GM18511 (cell line): ENCODE data around the gene FOXF2.
A peak's percentile ranks its signal among the peaks of the same experiment; 100 is the strongest.

ENCODE experiments used
- ATAC-seq: cut with Tn5 transposase; IDR thresholded peaks from one replicate; pipeline ENCODE4 v1.9.1; 2021; ENCODE audit warnings: mild to moderate bottlenecking, moderate library complexity; ENCODE audit not compliant: unreplicated experiment

Gene FOXF2

GRCh38 chr6:1390133-1390945, 963 bp downstream of the FOXF2 start:
- ATAC-seq, result no peak

GRCh38 chr6:1390946-1391799, 1.8 kb downstream of the FOXF2 start:
- no peak for ATAC-seq

GRCh38 chr6:1391800-1392309, 2.5 kb downstream of the FOXF2 start:
- ATAC-seq, result no peak

DNA sequence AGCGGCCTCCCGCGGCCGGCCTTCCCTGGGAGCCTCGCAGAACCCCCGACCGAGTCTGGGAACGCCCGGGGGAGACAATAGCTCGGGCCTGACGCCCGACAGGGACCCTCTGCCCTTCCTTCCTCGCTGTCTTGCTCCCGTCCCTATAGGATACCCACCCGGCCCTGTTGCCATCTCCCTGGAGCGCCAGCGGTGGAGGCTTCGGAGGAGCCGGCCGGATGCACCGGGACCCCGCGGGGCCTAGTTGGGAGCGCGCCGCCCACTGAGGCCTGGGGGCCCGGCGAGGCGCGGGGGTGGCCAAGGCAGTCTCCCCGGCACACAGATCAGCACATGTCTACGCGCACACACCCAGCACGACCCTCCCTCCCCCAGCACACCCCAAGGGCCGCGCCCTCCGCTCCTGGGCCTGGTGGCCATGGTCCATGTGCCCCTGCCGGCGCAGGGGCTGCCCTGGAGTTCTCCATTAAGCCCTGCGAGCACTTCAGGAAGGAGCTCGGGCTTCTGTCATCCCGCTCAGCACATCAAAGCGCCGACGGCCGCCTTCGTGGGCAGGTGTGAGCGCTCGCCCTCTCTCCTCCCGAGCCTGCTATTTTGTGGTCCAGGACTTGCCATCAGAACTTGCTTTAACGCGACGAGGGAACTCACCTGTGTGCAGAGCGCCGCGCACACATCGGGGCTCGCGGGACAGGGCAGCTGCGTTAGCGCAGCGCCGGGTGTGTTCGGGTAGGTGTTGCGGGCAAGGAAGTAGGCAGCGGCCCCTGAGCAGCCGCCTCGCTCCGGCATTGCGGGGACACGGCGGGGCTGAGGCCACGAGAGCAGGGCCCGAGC, 3.7 kb downstream of the FOXF2 start:
- no peak for ATAC-seq

- no peak for ATAC-seq
Observed at GRCh38 chr6:1393641-1394283, 4.4 kb downstream of the FOXF2 start.

DNA sequence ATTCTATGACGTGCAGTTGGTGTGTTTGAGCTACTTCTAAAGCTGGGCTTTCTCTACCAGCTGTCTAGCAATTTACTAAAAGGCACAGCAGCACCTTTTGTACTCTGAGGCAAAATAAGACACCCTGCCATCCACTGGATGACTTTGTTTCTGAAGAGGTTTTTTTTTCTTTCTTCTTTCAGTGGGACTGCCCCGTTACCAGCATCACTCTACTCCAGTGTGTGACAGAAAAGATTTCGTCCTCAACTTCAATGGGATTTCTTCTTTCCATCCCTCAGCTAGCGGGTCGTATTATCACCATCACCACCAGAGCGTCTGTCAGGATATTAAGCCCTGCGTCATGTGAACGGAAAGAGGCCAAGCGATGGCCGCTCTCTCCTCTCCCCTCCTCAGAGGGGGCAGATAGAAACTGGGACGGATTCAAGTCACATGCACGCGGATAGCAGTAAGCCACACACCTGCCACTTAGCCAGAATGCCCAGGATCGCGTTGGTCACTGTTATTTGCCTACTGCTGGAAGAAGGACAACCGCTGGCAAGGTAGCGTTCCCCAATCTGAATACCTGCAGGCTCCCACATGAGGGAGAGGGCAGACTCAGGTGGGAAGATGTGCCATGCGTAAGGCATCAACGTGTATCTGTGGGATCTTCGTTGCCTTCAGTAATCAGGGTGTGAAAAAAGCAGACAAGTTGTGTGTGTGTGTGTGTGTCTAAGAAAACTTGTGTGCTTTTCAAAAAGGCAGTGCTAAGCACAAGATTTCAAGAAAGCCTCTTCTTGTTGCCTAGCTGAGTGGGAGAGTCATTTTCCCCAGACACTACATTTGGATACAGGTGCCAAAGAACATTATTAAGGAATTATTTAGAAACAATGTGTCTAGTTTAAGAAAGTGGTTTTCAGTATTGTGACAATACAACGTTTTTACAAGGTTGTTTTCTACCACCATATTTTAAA, 5.4 kb downstream of the FOXF2 start:
- ATAC-seq, result no peak

GRCh38 chr6:1395506-1395905, 6.1 kb downstream of the FOXF2 start:
- no peak for ATAC-seq

DNA sequence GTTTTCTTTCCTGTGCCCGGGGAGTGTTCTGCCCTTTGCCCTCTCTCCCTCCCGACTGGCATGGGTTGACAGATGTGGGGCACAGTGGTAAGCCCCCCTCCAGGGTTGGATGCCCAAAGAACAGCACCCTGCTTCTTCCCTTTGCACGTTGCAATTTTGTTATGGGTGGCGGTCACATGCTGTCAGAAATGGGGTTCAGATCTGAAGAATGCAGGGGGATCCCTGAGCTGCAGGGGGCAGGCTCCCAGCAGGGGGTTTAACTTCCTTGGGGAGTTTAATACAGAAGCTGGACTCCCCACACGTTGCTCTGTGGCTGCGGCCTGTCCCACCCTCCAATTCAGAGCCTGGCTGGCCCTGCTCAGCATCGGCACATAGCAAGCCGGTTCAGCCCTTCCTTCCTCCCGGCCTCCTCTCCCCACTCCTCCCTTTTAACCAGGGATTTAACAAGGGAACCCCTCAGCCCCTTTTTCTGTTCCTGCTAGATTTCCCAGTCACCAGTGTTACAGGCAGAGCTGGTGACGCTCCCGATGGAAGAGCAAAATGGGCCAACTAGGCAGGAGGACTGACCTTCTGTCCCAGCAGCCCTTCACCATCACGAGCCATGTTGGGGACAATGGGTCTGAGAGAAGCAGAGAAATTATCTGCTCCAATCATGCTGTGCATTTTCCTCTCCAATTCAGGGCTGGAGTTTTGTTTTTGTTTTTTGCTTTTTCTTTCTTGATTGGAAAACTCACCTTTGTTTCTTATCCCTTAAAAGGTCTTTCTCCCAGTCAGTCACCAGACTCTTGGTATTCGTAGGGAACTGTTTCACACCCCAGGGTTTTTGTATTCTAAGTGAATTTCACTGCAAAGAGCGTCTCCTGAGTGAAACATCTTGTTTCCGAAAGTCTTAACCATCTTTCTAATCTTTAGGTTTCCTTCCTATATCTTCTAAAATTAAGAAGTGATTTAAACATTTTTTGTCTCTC, 6.8 kb downstream of the FOXF2 start:
- ATAC-seq, result no peak

DNA sequence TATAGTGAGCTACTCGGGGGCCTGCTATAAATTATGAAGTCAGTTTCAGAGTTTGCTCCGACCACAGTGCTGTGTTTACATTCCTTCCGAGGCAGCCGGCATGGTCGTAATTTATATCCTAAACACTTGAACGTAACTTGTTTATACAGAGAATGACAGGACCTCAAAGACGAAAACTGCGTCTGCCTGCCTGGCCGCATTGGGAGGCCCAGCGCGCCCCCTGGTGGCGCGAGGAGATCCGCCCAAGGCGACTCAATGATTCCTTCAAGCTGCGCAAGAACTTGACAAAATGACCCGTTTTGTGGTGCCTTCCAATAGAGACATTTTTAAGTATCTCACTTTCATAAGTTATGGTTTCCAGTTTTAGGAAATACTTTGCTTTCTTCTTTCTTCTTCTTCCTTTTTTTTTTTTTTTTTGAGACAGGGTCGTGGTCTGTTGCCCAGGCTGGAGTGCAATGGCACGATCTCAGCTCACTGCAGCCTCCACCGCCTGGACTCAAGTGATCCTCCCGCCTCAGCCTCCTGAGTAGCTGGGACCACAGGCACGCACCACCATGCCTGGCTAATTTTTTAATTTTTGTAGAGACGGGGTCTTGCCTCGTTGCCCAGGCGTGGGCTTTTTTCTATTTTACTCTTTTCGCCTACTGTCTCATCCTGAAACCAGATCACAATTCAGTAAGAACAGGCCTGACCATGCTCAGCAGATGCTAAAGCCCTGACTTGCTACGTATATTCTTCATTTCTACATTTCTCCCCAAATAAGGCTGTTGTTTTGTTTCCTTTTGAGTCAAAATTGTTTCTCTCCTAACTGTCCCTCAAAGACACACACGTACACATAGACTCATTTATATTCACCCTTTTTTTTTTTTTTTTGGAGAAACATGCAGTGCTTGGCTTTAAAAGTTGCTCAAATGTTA, 7.8 kb downstream of the FOXF2 start:
- peak; percentile 61 for ATAC-seq

GRCh38 chr6:1399085-1399780, 9.9 kb downstream of the FOXF2 start:
- no peak for ATAC-seq

GRCh38 chr6:1400126-1400850, 10.9 kb downstream of the FOXF2 start:
- no peak for ATAC-seq

GRCh38 chr6:1402369-1402768, 13.0 kb downstream of the FOXF2 start:
- ATAC-seq, result no peak

- no peak for ATAC-seq
Observed at GRCh38 chr6:1402868-1403267, 13.5 kb downstream of the FOXF2 start.

DNA sequence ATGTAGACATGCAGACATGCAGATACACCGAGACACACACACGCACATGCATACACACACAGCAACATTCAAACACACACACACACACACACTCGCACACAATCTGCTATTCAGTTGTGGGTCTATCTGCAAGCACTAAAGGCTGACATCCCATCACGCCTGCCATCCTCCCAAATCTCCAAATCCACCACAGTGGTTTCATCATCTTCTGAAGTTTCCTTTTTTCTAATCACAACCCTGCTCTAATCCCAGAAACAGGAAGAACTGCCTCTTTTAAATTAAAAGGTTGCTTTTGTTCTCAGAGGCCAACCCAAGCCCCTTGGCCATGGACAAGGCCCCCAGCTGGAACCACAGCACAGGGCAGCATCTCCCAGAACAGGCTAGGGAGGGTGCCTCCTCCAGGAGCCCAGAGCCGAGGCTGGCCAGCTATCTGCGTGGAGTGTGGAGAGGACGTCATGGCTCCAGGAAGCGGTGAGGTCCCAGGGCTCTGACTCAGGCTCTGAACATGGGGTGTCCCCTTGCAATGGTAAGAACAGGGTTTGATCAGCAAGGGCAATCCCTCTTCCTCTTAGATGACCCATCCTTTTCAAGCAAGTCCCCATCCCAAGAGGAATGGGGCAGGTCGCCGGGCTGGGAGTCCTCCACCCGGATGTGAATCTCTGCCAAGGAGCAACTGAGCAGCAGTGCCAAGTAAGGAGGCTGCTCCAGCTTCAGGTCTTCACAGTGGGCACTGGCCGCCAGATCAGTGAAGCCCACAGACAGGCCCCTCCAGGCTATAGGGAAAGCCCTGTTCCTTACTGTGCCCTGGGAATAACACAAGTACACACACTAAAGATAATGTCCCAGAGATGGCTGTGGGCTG, 14.7 kb downstream of the FOXF2 start:
- ATAC-seq, result no peak

- no peak for ATAC-seq
Observed at GRCh38 chr6:1404713-1405098, 15.3 kb downstream of the FOXF2 start.
